GM12874 (cell line): ENCODE data around the gene DCTN3.

ENCODE experiments used
- CTCF ChIP-seq: IDR thresholded peaks from 2 replicates; pipeline ENCODE4 v1.5.1; 2011; ENCODE audit warnings: low read depth, mild to moderate bottlenecking, control low read depth, low read length, moderate library complexity; ENCODE audit not compliant: insufficient read depth

DCTN3 gene

GRCh38 chr9:34625186-34625486 is 4.8 kb upstream of the DCTN3 start:
- TF ChIP-seq CTCF: no peak

- TF ChIP-seq CTCF: no peak
Observed at GRCh38 chr9:34624475-34625185, 4.3 kb upstream of the DCTN3 start.

- no peak for TF ChIP-seq CTCF
Observed at GRCh38 chr9:34623374-34624235, 3.3 kb upstream of the DCTN3 start.

GRCh38 chr9:34615132-34615531 is 5.2 kb downstream of the DCTN3 start:
- no peak for TF ChIP-seq CTCF

- peak; percentile 91 for TF ChIP-seq CTCF
Observed at GRCh38 chr9:34612788-34613390, 7.4 kb downstream of the DCTN3 start.

- TF ChIP-seq CTCF: no peak
Observed at GRCh38 chr9:34611811-34612787, 8.2 kb downstream of the DCTN3 start, which contains the start of gene RPP25L. Gene RPP25L (minus strand): TSS chr9:34612097. CDS start chr9:34611296, 801 bp downstream.
